Activated B cell treated with CpG ODN at 0.5 μM for 24 hours (primary cell): ENCODE measurements around the gene AGBL1. TPM values are rescaled to one million over a fixed set of nuclear protein-coding genes. Genes with fewer than 3 reads are reported as not detected.

Source experiments
- ATAC-seq: fragments of 200-7000 bp; cut with Tn5 transposase; one replicate; pipeline ENCODE4 v1.10.0; 2021; ENCODE audit warnings: low read depth, mild to moderate bottlenecking, moderate library complexity
- CTCF ChIA-PET: fragments of 350-600 bp; sonication (Branson Sonifier 250); formaldehyde crosslinking; loops from one replicate; lab custom pipeline; 2021; ENCODE audit warnings: antibody characterized with exemption; lab: Charles Lee
- POLR2A ChIA-PET: fragments of 350-600 bp; sonication (Branson Sonifier 250); formaldehyde crosslinking; loops from one replicate; lab custom pipeline; 2021; ENCODE audit warnings: antibody characterized with exemption; lab: Charles Lee
- DNase-seq: peaks from one replicate; pipeline ENCODE4 v3.0.0; 2022
- H3K27ac Mint-ChIP-seq: one replicate; pipeline ENCODE4 v1.8.0; 2020; ENCODE audit warnings: mixed read lengths
- H3K27me3 Mint-ChIP-seq: one replicate; pipeline ENCODE4 v1.8.0; 2021; ENCODE audit warnings: mixed read lengths
- H3K36me3 Mint-ChIP-seq: one replicate; pipeline ENCODE4 v1.8.0; 2021; ENCODE audit warnings: low read depth, mixed read lengths
- H3K4me1 Mint-ChIP-seq: one replicate; pipeline ENCODE4 v1.8.0; 2021; ENCODE audit warnings: mixed read lengths
- H3K4me3 Mint-ChIP-seq: one replicate; pipeline ENCODE4 v1.8.0; 2020; ENCODE audit warnings: mild to moderate bottlenecking, mixed read lengths
- H3K9me3 Mint-ChIP-seq: one replicate; pipeline ENCODE4 v1.8.0; 2020; ENCODE audit warnings: mixed read lengths
- CTCF ChIP-seq: fragments of 200-600 bp; IDR thresholded peaks from one replicate; pipeline ENCODE4 v1.8.0; 2022; ENCODE audit warnings: antibody characterized with exemption, mild to moderate bottlenecking
- intact Hi-C: fragments of 100-400 bp; cut with micrococcal nuclease; formaldehyde crosslinking; loops from one replicate; pipeline ENCODE4 v1.15.1; 2024
- total RNA-seq: library from RNA; stranded (reverse); gene quantifications from 2 replicates; pipeline ENCODE4 v1.2.3, GENCODE V29; 2022

AGBL1 gene
- total RNA-seq, 1 donor from 2014 or later = not detected

- H3K4me1 Mint-ChIP-seq = no peaks in the 10 kb centered on the region
- ChIA-PET POLR2A (no interaction called here), CTCF (no interaction called here)
- H3K36me3 Mint-ChIP-seq = no peaks in the 10 kb centered on the region
- DNase-seq (no peak), ATAC-seq (no peak)
- TF ChIP-seq CTCF = no peak
- H3K4me3 Mint-ChIP-seq = no peak overlapping the region
- intact Hi-C loops = no loop called here
- no peaks in the 10 kb centered on the region for H3K27me3 Mint-ChIP-seq
- no peak overlapping the region for H3K27ac Mint-ChIP-seq
- H3K9me3 Mint-ChIP-seq = peaks cover 2% of the 10 kb centered on the region
Observed at GRCh38 chr15:86555939-86556338, 476.3 kb downstream of the AGBL1 start.

- no peaks in the 10 kb centered on the region for H3K4me1 Mint-ChIP-seq
- ChIA-PET POLR2A (no interaction called here), CTCF (no interaction called here)
- H3K27ac Mint-ChIP-seq = no peak overlapping the region
- no peaks in the 10 kb centered on the region for H3K27me3 Mint-ChIP-seq
- no peak for DNase-seq
- H3K36me3 Mint-ChIP-seq = no peaks in the 10 kb centered on the region
- TF ChIP-seq CTCF = no peak
- intact Hi-C loops = no loop called here
- H3K9me3 Mint-ChIP-seq = peaks cover 2% of the 10 kb centered on the region
- ATAC-seq = no peak
- no peak overlapping the region for H3K4me3 Mint-ChIP-seq
Observed at GRCh38 chr15:86556396-86557017, 476.8 kb downstream of the AGBL1 start.

DNA sequence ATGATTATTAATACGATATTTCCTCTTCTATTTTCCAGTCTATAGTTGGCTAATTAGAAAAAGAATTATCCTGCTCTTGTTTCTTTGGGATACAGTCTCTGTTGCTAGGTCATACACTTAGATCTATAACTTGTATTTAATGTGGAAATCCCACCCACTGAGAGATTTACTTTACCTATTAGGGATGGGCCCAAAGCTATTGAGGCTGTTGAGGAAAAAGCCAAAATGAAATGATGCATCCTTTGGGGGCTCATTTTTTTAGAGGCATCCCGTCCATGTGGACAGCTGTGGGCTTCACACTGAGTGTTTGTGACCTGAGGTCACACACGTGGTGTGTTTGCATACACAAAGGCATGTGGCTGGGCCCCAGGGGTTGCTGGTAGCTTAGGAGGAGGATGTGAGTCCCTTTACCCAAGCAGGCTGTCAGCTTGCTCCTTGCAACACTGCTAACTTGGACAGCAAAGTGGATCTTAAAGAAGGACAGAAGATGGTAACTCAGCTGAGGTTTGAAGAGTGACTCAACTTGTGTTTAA is 477.4 kb downstream of the AGBL1 start:
- CTCF ChIA-PET = no interaction called here
- intact Hi-C loops = no loop called here

GRCh38 chr15:86558252-86558651 is 478.6 kb downstream of the AGBL1 start:
- CTCF ChIA-PET = no interaction called here

More for the DNA sequence above, 477.4 kb downstream of the AGBL1 start:
- TF ChIP-seq CTCF = no peak
- Mint-ChIP-seq H3K4me3 (no peak overlapping the region), H3K4me1 (no peaks in the 10 kb centered on the region), H3K27me3 (no peaks in the 10 kb centered on the region), H3K36me3 (no peaks in the 10 kb centered on the region), H3K27ac (no peak overlapping the region), H3K9me3 (no peaks in the 10 kb centered on the region)
- ATAC-seq (no peak), DNase-seq (no peak)
- POLR2A ChIA-PET = no interaction called here

DNA sequence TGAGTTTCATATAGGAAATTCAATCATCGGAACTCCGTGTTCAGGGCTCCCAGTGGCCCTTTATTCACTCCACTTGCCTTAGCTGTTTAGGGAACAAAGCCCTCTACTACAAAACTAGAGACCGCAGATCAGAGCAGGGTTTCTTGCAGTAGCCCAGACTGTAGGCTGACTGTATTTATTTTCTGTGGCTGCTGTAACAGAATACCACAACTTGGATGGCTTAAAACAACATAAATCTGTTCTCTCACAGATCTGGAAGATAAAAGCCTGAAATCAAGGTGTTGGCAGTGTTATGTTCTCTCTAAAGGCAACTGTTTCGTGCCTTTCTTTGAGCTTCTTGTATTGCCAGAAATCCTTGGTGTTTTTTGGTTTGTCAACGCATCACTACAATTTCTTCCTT is 479.0 kb downstream of the AGBL1 start:
- no peak for DNase-seq
- H3K27ac Mint-ChIP-seq = no peak overlapping the region
- no peak for ATAC-seq
- H3K4me1 Mint-ChIP-seq = no peaks in the 10 kb centered on the region
- intact Hi-C loops = no loop called here
- H3K9me3 Mint-ChIP-seq = no peaks in the 10 kb centered on the region
- POLR2A ChIA-PET = no interaction called here
- H3K4me3 Mint-ChIP-seq = no peak overlapping the region
- TF ChIP-seq CTCF = no peak
- CTCF ChIA-PET = no interaction called here
- no peaks in the 10 kb centered on the region for H3K27me3 Mint-ChIP-seq
- no peaks in the 10 kb centered on the region for H3K36me3 Mint-ChIP-seq

More at GRCh38 chr15:86558252-86558651, 478.6 kb downstream of the AGBL1 start:
- Mint-ChIP-seq H3K27ac (no peak overlapping the region), H3K27me3 (no peaks in the 10 kb centered on the region), H3K9me3 (no peaks in the 10 kb centered on the region), H3K4me1 (no peaks in the 10 kb centered on the region), H3K36me3 (no peaks in the 10 kb centered on the region), H3K4me3 (no peak overlapping the region)
- DNase-seq (no peak), ATAC-seq (no peak)
- POLR2A ChIA-PET = no interaction called here
- TF ChIP-seq CTCF = no peak
- intact Hi-C loops = no loop called here
